SH-SY5Y (cell line): ENCODE results near the gene JAM3.
A peak's percentile ranks its signal among the peaks of the same experiment; 100 is the strongest.

Experiments used
- GATA2 ChIP-seq: IDR thresholded peaks from 2 replicates; pipeline ENCODE4 v1.6.1; 2011; ENCODE audit warnings: mild to moderate bottlenecking, low read depth, low read length
- GATA3 ChIP-seq: IDR thresholded peaks from 2 replicates; pipeline ENCODE4 v1.6.1; 2011; ENCODE audit warnings: low read depth, mild to moderate bottlenecking, low read length, moderate library complexity

Gene JAM3

GRCh38 chr11:134033696-134034491 is 35.0 kb upstream of the JAM3 start:
- no peak for TF ChIP-seq GATA3
- no peak for TF ChIP-seq GATA2

GRCh38 chr11:134034496-134035381 is 34.1 kb upstream of the JAM3 start:
- TF ChIP-seq GATA2: no peak
- TF ChIP-seq GATA3: no peak

- TF ChIP-seq GATA2 (peak; percentile 91), GATA3 (no peak)
Measured at GRCh38 chr11:134036492-134037045, 32.3 kb upstream of the JAM3 start.

GRCh38 chr11:134037046-134037908 is 31.6 kb upstream of the JAM3 start:
- TF ChIP-seq GATA3: no peak
- no peak for TF ChIP-seq GATA2

GRCh38 chr11:134038897-134039470 is 29.9 kb upstream of the JAM3 start:
- no peak for TF ChIP-seq GATA3
- TF ChIP-seq GATA2: no peak

GRCh38 chr11:134039726-134040385 is 29.0 kb upstream of the JAM3 start:
- TF ChIP-seq GATA2: no peak
- TF ChIP-seq GATA3: no peak

GRCh38 chr11:134040386-134041302 is 28.2 kb upstream of the JAM3 start:
- TF ChIP-seq GATA3: no peak

- TF ChIP-seq GATA3 (no peak), GATA2 (no peak)
Measured at GRCh38 chr11:134041349-134041748, 27.5 kb upstream of the JAM3 start.

- TF ChIP-seq GATA3 (no peak), GATA2 (no peak)
Measured at GRCh38 chr11:134041791-134042696, 26.8 kb upstream of the JAM3 start.

- TF ChIP-seq GATA2 (no peak), GATA3 (no peak)
Measured at GRCh38 chr11:134043821-134044420, 25.0 kb upstream of the JAM3 start.

- TF ChIP-seq GATA2: no peak
Measured at GRCh38 chr11:134044514-134045284, 24.2 kb upstream of the JAM3 start.
